ENCODE measurements around the gene MACO1.

- TF ChIP-seq CTCF (IDR thresholded peaks at IDR 0.05 in 4 of 5, conservative IDR thresholded peaks at IDR 0.05 in 1 of 5) (no peak), POLR2A (IDR thresholded peaks at IDR 0.05) (no peak)
These were observed 2.9 kb downstream of the MACO1 start for GRCh38 chr1:25433389-25434186.

Data from gastrocnemius medialis (tissue), 4 donors.